Mucosa of stomach (tissue), 1 donor: Measurements from ENCODE around the gene HDX.

Source experiments
- H3K27me3 ChIP-seq: one replicate; pipeline ENCODE4 v1.7.0; 2013; ENCODE audit warnings: mild to moderate bottlenecking, low read length; ENCODE audit not compliant: control insufficient read depth, insufficient read depth
- H3K36me3 ChIP-seq: one replicate; pipeline ENCODE4 v1.7.0; 2013; ENCODE audit warnings: low read length; ENCODE audit not compliant: control insufficient read depth, insufficient read depth
- H3K4me1 ChIP-seq: one replicate; pipeline ENCODE4 v1.7.0; 2013; ENCODE audit warnings: mild to moderate bottlenecking, low read length; ENCODE audit not compliant: control insufficient read depth, insufficient read depth
- H3K4me3 ChIP-seq: one replicate; pipeline ENCODE4 v1.7.0; 2013; ENCODE audit warnings: low read length
- H3K9ac ChIP-seq: one replicate; pipeline ENCODE4 v1.7.0; 2013; ENCODE audit warnings: mild to moderate bottlenecking, low read length, moderate library complexity
- H3K9me3 ChIP-seq: one replicate; pipeline ENCODE4 v1.7.0; 2013; ENCODE audit warnings: mild to moderate bottlenecking, low read length, moderate library complexity; ENCODE audit not compliant: control insufficient read depth
- donor health status: Pancreatic carcinoma.

Gene HDX

GRCh38 chrX:84453351-84454246, 48.7 kb downstream of the HDX start:
- Histone ChIP-seq H3K9me3 (no peaks in the 10 kb centered on the region), H3K27me3 (no peaks in the 10 kb centered on the region), H3K36me3 (no peaks in the 10 kb centered on the region), H3K9ac (no peak overlapping the region), H3K4me1 (no peaks in the 10 kb centered on the region), H3K4me3 (no peak overlapping the region)

- Histone ChIP-seq H3K9me3 (no peaks in the 10 kb centered on the region), H3K36me3 (no peaks in the 10 kb centered on the region), H3K4me1 (no peaks in the 10 kb centered on the region), H3K27me3 (no peaks in the 10 kb centered on the region), H3K4me3 (no peak overlapping the region), H3K9ac (no peak overlapping the region)
These were observed 61.1 kb downstream of the HDX start for GRCh38 chrX:84441143-84441542.

GRCh38 chrX:84415140-84415539, 87.1 kb downstream of the HDX start:
- Histone ChIP-seq H3K4me1 (no peaks in the 10 kb centered on the region), H3K36me3 (no peaks in the 10 kb centered on the region), H3K27me3 (no peaks in the 10 kb centered on the region), H3K9ac (no peak overlapping the region), H3K4me3 (no peak overlapping the region), H3K9me3 (no peaks in the 10 kb centered on the region)

- Histone ChIP-seq H3K4me3 (no peak overlapping the region), H3K36me3 (no peaks in the 10 kb centered on the region), H3K9ac (no peak overlapping the region), H3K4me1 (no peaks in the 10 kb centered on the region), H3K27me3 (no peaks in the 10 kb centered on the region), H3K9me3 (no peaks in the 10 kb centered on the region)
These were observed 138.6 kb downstream of the HDX start for GRCh38 chrX:84363663-84364062.

- no peaks in the 10 kb centered on the region for H3K36me3 ChIP-seq
- H3K4me3 ChIP-seq, result no peak overlapping the region
- H3K4me1 ChIP-seq, result no peaks in the 10 kb centered on the region
These were observed 139.2 kb downstream of the HDX start for GRCh38 chrX:84363051-84363450.

GRCh38 chrX:84362184-84362838, 139.9 kb downstream of the HDX start:
- Histone ChIP-seq H3K27me3 (no peaks in the 10 kb centered on the region), H3K4me1 (no peaks in the 10 kb centered on the region), H3K4me3 (no peak overlapping the region), H3K9ac (no peak overlapping the region), H3K9me3 (no peaks in the 10 kb centered on the region), H3K36me3 (no peaks in the 10 kb centered on the region)

More at GRCh38 chrX:84363051-84363450, 139.2 kb downstream of the HDX start:
- no peaks in the 10 kb centered on the region for H3K9me3 ChIP-seq
- no peak overlapping the region for H3K9ac ChIP-seq
- H3K27me3 ChIP-seq, result no peaks in the 10 kb centered on the region

GRCh38 chrX:84358271-84358670, 144.0 kb downstream of the HDX start:
- Histone ChIP-seq H3K9ac (no peak overlapping the region), H3K27me3 (no peaks in the 10 kb centered on the region), H3K4me3 (no peak overlapping the region), H3K9me3 (no peaks in the 10 kb centered on the region), H3K36me3 (no peaks in the 10 kb centered on the region), H3K4me1 (no peaks in the 10 kb centered on the region)

GRCh38 chrX:84357296-84357695, 145.0 kb downstream of the HDX start:
- Histone ChIP-seq H3K27me3 (no peaks in the 10 kb centered on the region), H3K4me1 (no peaks in the 10 kb centered on the region), H3K36me3 (no peaks in the 10 kb centered on the region), H3K9ac (no peak overlapping the region), H3K4me3 (no peak overlapping the region), H3K9me3 (no peaks in the 10 kb centered on the region)

GRCh38 chrX:84340968-84341367, 161.3 kb downstream of the HDX start:
- no peaks in the 10 kb centered on the region for H3K4me1 ChIP-seq
- no peaks in the 10 kb centered on the region for H3K9me3 ChIP-seq
- H3K9ac ChIP-seq, result no peak overlapping the region
- no peaks in the 10 kb centered on the region for H3K36me3 ChIP-seq
- no peaks in the 10 kb centered on the region for H3K27me3 ChIP-seq
- H3K4me3 ChIP-seq, result no peak overlapping the region

- Histone ChIP-seq H3K36me3 (no peaks in the 10 kb centered on the region), H3K4me1 (no peaks in the 10 kb centered on the region), H3K27me3 (no peaks in the 10 kb centered on the region), H3K9me3 (no peaks in the 10 kb centered on the region), H3K9ac (no peak overlapping the region), H3K4me3 (no peak overlapping the region)
These were observed 162.5 kb downstream of the HDX start for GRCh38 chrX:84339507-84340364.

GRCh38 chrX:84336646-84337045, 165.6 kb downstream of the HDX start:
- Histone ChIP-seq H3K36me3 (no peaks in the 10 kb centered on the region), H3K4me1 (no peaks in the 10 kb centered on the region), H3K27me3 (no peaks in the 10 kb centered on the region), H3K9me3 (no peaks in the 10 kb centered on the region), H3K4me3 (no peak overlapping the region), H3K9ac (no peak overlapping the region)

GRCh38 chrX:84335121-84335520, 167.1 kb downstream of the HDX start:
- Histone ChIP-seq H3K36me3 (no peaks in the 10 kb centered on the region), H3K9ac (no peak overlapping the region), H3K4me3 (no peak overlapping the region), H3K4me1 (no peaks in the 10 kb centered on the region), H3K9me3 (no peaks in the 10 kb centered on the region), H3K27me3 (no peaks in the 10 kb centered on the region)
